GM06990 (cell line): ENCODE measurements around the gene TNFRSF4.

Source experiments
- DNase-seq: peaks from one replicate; pipeline ENCODE4 v3.0.0-alpha.2; 2011; ENCODE audit not compliant: insufficient read length; ENCODE audit errors: extremely low read depth
- H3K27me3 ChIP-seq: replicated peaks from 2 replicates; pipeline ENCODE4 v1.6.0; 2011; ENCODE audit warnings: low read length; ENCODE audit not compliant: control insufficient read depth, insufficient read depth
- H3K36me3 ChIP-seq: 2 replicates; pipeline ENCODE4 v1.5.1; 2011; ENCODE audit warnings: low read length; ENCODE audit not compliant: control insufficient read depth, insufficient read depth
- H3K4me3 ChIP-seq: replicated peaks from 2 replicates; pipeline ENCODE4 v1.5.1; 2011; ENCODE audit warnings: low read depth, mild to moderate bottlenecking, control low read depth, low read length
- CTCF ChIP-seq: IDR thresholded peaks from 2 replicates; pipeline ENCODE4 v1.5.1; 2011; ENCODE audit warnings: low read length, control low read depth, mild to moderate bottlenecking, inconsistent platforms; ENCODE audit not compliant: insufficient read depth, poor library complexity, severe bottlenecking

TNFRSF4 gene

GRCh38 chr1:1169429-1170214 is 44.3 kb downstream of the TNFRSF4 start:
- H3K4me3 ChIP-seq = no peak overlapping the region
- peak; percentile 25 for DNase-seq
- no peaks in the 10 kb centered on the region; the same call in 1 of the 2 replicates for H3K27me3 ChIP-seq
- no peaks in the 10 kb centered on the region for H3K36me3 ChIP-seq
- no peak for TF ChIP-seq CTCF

GRCh38 chr1:1168451-1169411 is 45.2 kb downstream of the TNFRSF4 start:
- DNase-seq = peak; percentile 5
- TF ChIP-seq CTCF = no peak
- H3K36me3 ChIP-seq = no peaks in the 10 kb centered on the region
- H3K4me3 ChIP-seq = no peak overlapping the region
- H3K27me3 ChIP-seq = no peaks in the 10 kb centered on the region; the same call in 1 of the 2 replicates

- peak; percentile 1 for DNase-seq
- Histone ChIP-seq H3K36me3 (no peaks in the 10 kb centered on the region), H3K4me3 (no peak overlapping the region), H3K27me3 (no peaks in the 10 kb centered on the region; the same call in 1 of the 2 replicates)
- no peak for TF ChIP-seq CTCF
Observed at GRCh38 chr1:1167841-1168450, 46.0 kb downstream of the TNFRSF4 start.

GRCh38 chr1:1167398-1167821 is 46.5 kb downstream of the TNFRSF4 start:
- H3K36me3 ChIP-seq = no peaks in the 10 kb centered on the region
- no peak for DNase-seq
- no peak overlapping the region for H3K4me3 ChIP-seq
- no peak for TF ChIP-seq CTCF
- no peaks in the 10 kb centered on the region; the same call in 1 of the 2 replicates for H3K27me3 ChIP-seq

- H3K27me3 ChIP-seq = no peaks in the 10 kb centered on the region; the same call in 1 of the 2 replicates
- no peak for DNase-seq
Observed at GRCh38 chr1:1166642-1167397, 47.1 kb downstream of the TNFRSF4 start.

More at GRCh38 chr1:1166642-1167397, 47.1 kb downstream of the TNFRSF4 start:
- Histone ChIP-seq H3K36me3 (no peaks in the 10 kb centered on the region), H3K4me3 (no peak overlapping the region)
- no peak for TF ChIP-seq CTCF
